Activated CD8-positive, alpha-beta memory T cell treated with anti-CD3 and anti-CD28 coated beads for 1 hour (primary cell): ENCODE results near the gene CHRM1.

Experiments used
- DNase-seq, 2 donors: peaks; one replicate each; pipeline ENCODE4 v3.0.0-alpha.2; 2020; ENCODE audit warnings: low read depth in 1 of 2; ENCODE audit errors: extremely low read depth in 1 of 2

The CHRM1 gene

GRCh38 chr11:62908468-62909072 is 12.6 kb downstream of the CHRM1 start:
- DNase-seq, result no peak

DNA sequence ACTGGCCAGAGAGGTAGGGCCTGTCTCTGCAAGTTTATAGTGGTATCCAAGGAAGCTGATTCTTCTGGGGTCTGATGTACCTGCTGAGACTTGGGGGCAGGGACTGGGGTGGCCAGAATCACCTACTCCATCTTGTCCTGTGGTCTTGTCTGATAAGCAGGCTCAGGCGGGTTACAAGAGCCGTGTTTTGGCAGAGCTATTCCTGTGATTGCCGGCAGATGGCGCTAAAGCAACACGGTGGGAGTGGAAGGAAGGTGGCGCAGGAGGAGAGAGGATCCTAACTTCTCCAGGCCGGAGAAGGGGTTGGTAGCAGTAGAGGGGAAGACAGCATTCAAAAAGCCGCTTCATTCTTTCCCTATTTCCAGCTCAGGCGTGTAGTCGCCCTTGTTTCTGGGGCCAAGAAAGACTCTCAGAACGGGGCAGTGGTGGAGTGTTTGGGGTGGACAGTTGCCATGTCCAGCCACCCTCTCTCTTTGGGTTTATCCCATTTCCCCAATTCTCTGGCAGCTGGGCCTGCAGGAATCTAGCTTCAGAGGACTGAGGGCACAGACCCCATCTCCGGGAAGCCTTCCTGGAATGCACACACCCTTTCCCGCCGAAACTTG is 15.1 kb downstream of the CHRM1 start:
- peak; percentile 31 to 64 for DNase-seq

DNA sequence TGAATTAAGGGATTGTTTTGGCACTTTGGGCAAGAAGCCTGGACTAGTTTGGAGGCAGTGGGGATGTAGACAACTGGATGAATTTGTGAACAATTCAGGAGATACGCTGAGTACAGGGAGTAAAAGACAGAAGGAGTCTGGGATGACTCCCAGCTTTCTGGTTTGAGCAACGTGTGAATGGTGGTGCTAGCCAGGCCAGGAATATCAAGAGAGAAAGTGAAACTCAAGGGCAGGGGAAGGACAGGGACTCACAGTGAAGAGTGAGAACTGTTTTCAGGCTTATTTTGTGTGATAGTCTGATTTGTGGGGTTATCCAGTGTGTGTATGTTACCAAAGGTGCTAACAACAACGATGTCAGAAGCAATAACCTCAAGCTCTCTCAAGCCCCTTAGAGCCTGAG is 15.9 kb downstream of the CHRM1 start:
- no peak for DNase-seq

DNA sequence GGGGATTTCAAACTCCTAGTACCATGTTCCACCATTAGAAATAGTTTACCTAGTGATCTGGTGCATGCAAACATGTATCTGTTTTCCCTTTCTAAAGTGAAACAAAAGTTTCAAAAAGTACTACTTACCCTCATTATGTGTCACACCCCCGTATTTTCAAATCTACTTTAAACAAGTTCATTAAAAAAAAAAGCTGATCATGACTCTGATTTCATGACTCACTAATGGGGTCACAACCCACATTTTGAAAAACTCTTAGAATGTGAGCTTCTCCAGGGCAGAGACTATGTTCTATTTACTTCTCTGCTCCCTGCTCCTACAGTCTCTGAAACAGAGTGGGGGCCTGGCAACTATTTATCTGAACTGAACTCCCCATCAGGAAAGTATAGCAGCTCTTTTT is 18.2 kb downstream of the CHRM1 start:
- no peak for DNase-seq

GRCh38 chr11:62898027-62898426 is 23.1 kb downstream of the CHRM1 start:
- no peak for DNase-seq

GRCh38 chr11:62897311-62897710 is 23.9 kb downstream of the CHRM1 start:
- DNase-seq, result no peak

DNA sequence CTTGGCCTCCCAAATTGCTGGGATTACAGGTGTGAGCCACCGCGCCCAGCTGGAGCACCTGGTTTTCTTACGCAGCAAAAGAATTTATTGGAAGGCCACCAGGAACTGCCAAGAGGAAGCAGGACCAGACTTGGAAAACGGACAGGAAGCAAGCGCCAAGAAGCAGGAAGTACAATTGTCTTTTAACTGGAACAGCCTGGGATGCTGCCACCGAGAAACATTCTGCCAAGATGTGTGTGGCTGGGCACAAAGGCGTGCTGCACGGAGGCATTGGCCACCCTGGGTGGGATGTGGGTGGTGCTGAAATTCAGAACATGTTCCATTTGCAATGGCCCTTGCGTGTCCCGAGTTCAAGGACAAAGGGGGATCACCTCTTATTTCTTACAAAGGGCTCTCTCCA is 25.1 kb downstream of the CHRM1 start:
- DNase-seq, result no peak

- no peak for DNase-seq
Measured at GRCh38 chr11:62895501-62895900, 25.7 kb downstream of the CHRM1 start.

GRCh38 chr11:62892077-62892922 is 28.9 kb downstream of the CHRM1 start:
- no peak for DNase-seq

- no peak for DNase-seq
Measured at GRCh38 chr11:62889484-62890437, 31.4 kb downstream of the CHRM1 start.

DNA sequence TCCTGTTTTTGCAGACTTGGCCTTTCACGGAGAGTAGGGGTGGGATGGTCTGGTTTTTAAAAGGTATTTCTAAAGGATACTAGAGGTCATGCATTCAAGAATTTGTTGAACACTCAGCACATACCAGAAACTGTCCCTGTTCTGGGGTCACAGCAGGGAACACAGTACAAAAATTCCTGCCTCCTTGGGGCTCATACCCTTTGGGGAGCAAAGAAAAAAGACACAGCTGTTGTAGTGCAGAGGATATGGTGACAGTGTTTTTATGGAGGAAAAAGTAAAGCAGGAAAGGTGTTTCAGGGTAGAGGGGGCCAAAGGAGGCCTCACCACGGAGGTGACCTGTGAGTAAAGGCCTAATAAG is 32.1 kb downstream of the CHRM1 start:
- no peak for DNase-seq

- no peak for DNase-seq
Measured at GRCh38 chr11:62888406-62888805, 32.8 kb downstream of the CHRM1 start.

DNA sequence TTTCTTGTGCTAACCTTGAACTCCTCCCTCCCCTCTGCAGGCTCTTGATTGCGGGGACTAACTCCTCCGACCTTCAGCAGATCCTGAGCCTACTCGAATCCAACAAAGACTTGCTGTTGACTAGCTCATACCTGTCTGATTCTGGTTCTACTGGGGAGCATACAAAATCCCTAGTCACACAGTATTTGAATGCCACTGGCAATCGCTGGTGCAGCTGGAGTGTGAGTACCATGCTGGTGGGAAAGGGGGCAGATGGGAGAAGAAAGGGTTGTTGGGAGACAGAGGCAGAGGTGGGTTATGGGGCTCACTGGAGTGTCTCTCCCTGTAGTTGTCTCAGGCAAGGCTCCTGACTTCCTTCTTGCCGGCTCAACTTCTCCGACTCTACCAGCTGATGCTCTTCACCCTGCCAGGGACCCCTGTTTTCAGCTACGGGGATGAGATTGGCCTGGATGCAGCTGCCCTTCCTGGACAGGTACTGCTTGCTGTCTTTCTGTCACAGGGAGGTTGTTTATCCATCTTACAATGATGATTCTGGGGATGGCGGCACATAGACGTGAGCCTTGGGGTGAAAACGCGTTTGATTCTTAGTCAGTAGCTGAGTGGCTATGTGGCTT is 35.9 kb downstream of the CHRM1 start:
- DNase-seq, result no peak

- DNase-seq, result no peak
Measured at GRCh38 chr11:62883673-62884072, 37.5 kb downstream of the CHRM1 start.

GRCh38 chr11:62882788-62883501 is 38.2 kb downstream of the CHRM1 start:
- DNase-seq, result no peak

GRCh38 chr11:62882431-62882749 is 38.8 kb downstream of the CHRM1 start:
- no peak for DNase-seq

GRCh38 chr11:62881579-62882430 is 39.4 kb downstream of the CHRM1 start:
- DNase-seq, result peak; percentile 88 to 89

- peak; percentile 31 to 80 for DNase-seq
Measured at GRCh38 chr11:62880803-62881578, 40.2 kb downstream of the CHRM1 start, which contains the start of gene SLC3A2. TSS of gene SLC3A2 (plus strand) at chr11:62880896. CDS start at chr11:62881024, 128 bp downstream.
